K562 (cell line): ENCODE measurements around the gene FBXW9. TPM values are rescaled to one million over a fixed set of nuclear protein-coding genes. Genes with fewer than 3 reads are reported as not detected.
A peak's percentile ranks its signal among the peaks of the same experiment; 100 is the strongest.

Experiments
- ATAC-seq: fragments of 200-7000 bp; cut with Tn5 transposase; 3 replicates; pipeline ENCODE4 v1.9.1; 2020; ENCODE audit warnings: moderate library complexity
- BruUV-seq: library from RNA; stranded (reverse); fragments of 400-500 nt; replicated peaks from 2 replicates; lab custom pipeline; 2021; lab: Mats Ljungman, UMichigan
- CTCF ChIA-PET: fragments of 300-600 bp; formaldehyde crosslinking; extraction: SDS; loops from one replicate; lab custom pipeline; 2021; ENCODE audit warnings: low intra/inter-chr PET ratio; lab: Yijun Ruan, JAX
- POLR2A ChIA-PET: fragments of 300-600, 350-650 bp; sonication (Branson Sonifier 250); formaldehyde crosslinking; extraction: SDS; loops from one replicate; lab custom pipeline; 2021; ENCODE audit warnings: antibody characterized with exemption, inconsistent platforms; lab: Yijun Ruan, JAX
- DNase-seq, 4 experiments: peaks; one replicate each; pipeline versions ENCODE4 v3.0.0 to v3.0.0-alpha.2; 2011 to 2018; ENCODE audit warnings: low spot score in 3 of 4, mixed read lengths in 3 of 4; ENCODE audit errors: extremely low read depth in 1 of 4
- FAIRE-seq: peaks from 2 replicates; lab custom pipeline; 2011; peaks lifted over from hg19 to GRCh38; lab: Jason Lieb, UNC
- H2AFZ ChIP-seq: 2 replicates; pipeline ENCODE4 v1.6.0; 2011; ENCODE audit warnings: low read depth, low read length, control low read depth, inconsistent platforms
- H3K27ac ChIP-seq: fragments of 200-600 bp; 3 replicates; pipeline ENCODE4 v1.8.0; 2011; ENCODE audit warnings: low read depth, mild to moderate bottlenecking, control low read depth, inconsistent platforms, low read length, moderate library complexity, mixed read lengths; ENCODE audit errors: extremely low read depth
- H3K27me3 ChIP-seq, 2 experiments: fragments of 300-600 bp in 1 of 2; 2 replicates in 1 of 2; 3 replicates in 1 of 2; pipeline versions ENCODE4 v1.6.0 to v1.8.0; 2011; ENCODE audit warnings: inconsistent platforms in 2 of 2, low read length in 2 of 2, mild to moderate bottlenecking in 1 of 2, mixed read lengths in 1 of 2, moderate library complexity in 1 of 2; ENCODE audit not compliant: control insufficient read depth in 2 of 2, insufficient read depth in 2 of 2
- H3K36me3 ChIP-seq: fragments of 300-600 bp; 3 replicates; pipeline ENCODE4 v1.8.0; 2011; ENCODE audit warnings: mild to moderate bottlenecking, low read length, inconsistent platforms; ENCODE audit not compliant: control insufficient read depth, insufficient read depth
- H3K4me1 ChIP-seq, 2 experiments: fragments of 200-600 bp in 1 of 2; replicated peaks in 1 of 2; 2 replicates in 1 of 2; 3 replicates in 1 of 2; pipeline versions ENCODE4 v1.5.1 to v1.8.0; 2011; ENCODE audit warnings: inconsistent platforms in 2 of 2, low read length in 2 of 2, mild to moderate bottlenecking in 1 of 2, mixed read lengths in 1 of 2, moderate library complexity in 1 of 2; ENCODE audit not compliant: control insufficient read depth in 2 of 2, insufficient read depth in 2 of 2
- H3K4me2 ChIP-seq: 2 replicates; pipeline ENCODE4 v1.6.1; 2011; ENCODE audit warnings: low read length, control low read depth, inconsistent platforms, mixed read lengths; ENCODE audit not compliant: insufficient read depth
- H3K4me3 ChIP-seq: fragments of 200-600 bp; sonication (generic), shearing (Covaris generic); 2 replicates; pipeline ENCODE4 v1.5.1; 2016; ENCODE audit warnings: control low read depth, inconsistent platforms
- H3K79me2 ChIP-seq: fragments of 200-600 bp; 3 replicates; pipeline ENCODE4 v1.8.0; 2011; ENCODE audit warnings: low read length, inconsistent platforms; ENCODE audit not compliant: control insufficient read depth, insufficient read depth
- H3K9ac ChIP-seq, 2 experiments: 2 replicates each; pipeline versions ENCODE4 v1.6.0 to v1.6.1; 2011; ENCODE audit warnings: low read depth in 2 of 2, low read length in 2 of 2, control low read depth in 1 of 2, inconsistent platforms in 1 of 2, mild to moderate bottlenecking in 1 of 2, mixed read lengths in 1 of 2; ENCODE audit not compliant: insufficient read depth in 1 of 2
- H3K9me1 ChIP-seq: one replicate; pipeline ENCODE4 v1.6.0; 2011; ENCODE audit warnings: inconsistent platforms, mild to moderate bottlenecking, low read length, moderate library complexity; ENCODE audit not compliant: control insufficient read depth, insufficient read depth
- H3K9me3 ChIP-seq: replicated peaks from 2 replicates; pipeline ENCODE4 v1.5.1; 2011; ENCODE audit warnings: low read depth, low read length, inconsistent platforms; ENCODE audit not compliant: control insufficient read depth, insufficient read depth
- H4K20me1 ChIP-seq: replicated peaks from 2 replicates; pipeline ENCODE4 v1.6.1; 2011; ENCODE audit warnings: low read length, inconsistent platforms, mixed read lengths; ENCODE audit not compliant: control insufficient read depth, insufficient read depth
- CTCFL ChIP-seq: IDR thresholded peaks from 2 replicates; pipeline ENCODE4 v1.6.1; 2011; ENCODE audit warnings: borderline replicate concordance, low read depth, mild to moderate bottlenecking, moderate library complexity, low read length; ENCODE audit not compliant: insufficient read depth, poor library complexity, severe bottlenecking
- ZMIZ1 ChIP-seq, 2 experiments: fragments of 150-350 bp in 1 of 2; IDR thresholded peaks; 2 replicates each; pipeline ENCODE4 v1.6.1; 2012 to 2016; ENCODE audit warnings: low read depth in 2 of 2, low read length in 2 of 2, mild to moderate bottlenecking in 1 of 2, moderate library complexity in 1 of 2
- WGBS: fragments of 100-300 bp; shearing (Covaris generic); methylation state at CpG from one replicate; pipeline ENCODE4 v1.1.6; 2016; ENCODE audit warnings: low coverage, mixed read lengths; ENCODE audit not compliant: insufficient coverage; ENCODE audit errors: missing lambda C conversion rate; 5-methylcytosine and 5-hydroxymethylcytosine counted together
- in situ Hi-C: fragments of 300-500 bp; cut with MboI; formaldehyde crosslinking; loops from 4 replicates; pipeline ENCODE4 v1.15.0; 2018; ENCODE audit warnings: inconsistent platforms, mixed read lengths
- intact Hi-C: fragments of 100-400 bp; cut with micrococcal nuclease; formaldehyde crosslinking; loops from 2 replicates; pipeline ENCODE4 v1.14.2; 2022
- polyA plus RNA-seq, 8 experiments: library from polyadenylated mRNA; depleted of rRNA in 4 of 8; stranded (reverse) in 5 of 8; unstranded in 3 of 8; fragments of >200 nt; fragmentation: Nextera tagmentation in 2 of 8; fragmentation: Illumina TruSeq in 1 of 8; extraction: Ambion mirVana in 2 of 8; extraction: Trizol in 1 of 8; gene quantifications; 2 replicates each; pipeline versions ENCODE4 v1.2.1 to v1.2.3, GENCODE V29; 2011 to 2014; ENCODE audit warnings: inconsistent platforms in 1 of 8, missing spikeins in 1 of 8
- total RNA-seq, 7 experiments: library from RNA; depleted of rRNA in 6 of 7; stranded (reverse); fragments of >200 nt in 6 of 7; fragmentation: Illumina TruSeq in 2 of 7; extraction: Trizol in 2 of 7; gene quantifications; 2 replicates each; pipeline versions ENCODE4 v1.2.1 to v1.2.3, GENCODE V29; 2011 to 2021; ENCODE audit warnings: low replicate concordance in 1 of 7

FBXW9 gene
- total and polyA plus RNA-seq, 9 of the 15 experiments (the other 6 are each of a cell fraction or from before 2014, with no cell fraction given) = 0.23 to 21.7 (median 6.2) TPM

- TF ChIP-seq ZMIZ1 (IDR thresholded peaks at IDR 0.05; ENCODE audit: low read depth in 2 of 2, low read length in 2 of 2) = no peak
Measured at GRCh38 chr19:12689012-12689411, 7.4 kb downstream of the FBXW9 start (continued).

- Histone ChIP-seq H4K20me1 (no peaks in the 10 kb centered on the region), H3K9ac (peak within 1 kb of the TSS in 1 of 2 experiments; percentile 76; a peak in 2 of 4 replicates), H3K27me3 (no peaks in the 10 kb centered on the region), H3K4me2 (no peak within 1 kb of the TSS), H3K79me2 (no peaks in the 10 kb centered on the region), H3K4me3 (no peak within 1 kb of the TSS), H3K9me3 (no peaks in the 10 kb centered on the region), H3K36me3 (peaks cover 35% of the 10 kb centered on the region; the same call in 2 of the 3 replicates), H3K9me1 (no peaks in the 10 kb centered on the region), H2AFZ (no peak within 1 kb of the TSS), H3K27ac (no peak within 1 kb of the TSS), H3K4me1 (peaks cover 0 to 34% of the 10 kb centered on the region in 2 experiments; a peak in 2 of 5 replicates)
- FAIRE-seq = no peak
- no TSS peak for BruUV-seq
- intact Hi-C loops (no loop called here), in situ Hi-C loops (no loop called here)
- CTCF ChIA-PET = no interaction called here
- no peak for ATAC-seq
- DNase-seq = no peak
- POLR2A ChIA-PET = no interaction called here
- 79% methylated on average over 8 of the region's 9 CpGs for WGBS
- TF ChIP-seq CTCFL = peak; percentile 31
Measured at GRCh38 chr19:12687496-12688196, 8.8 kb downstream of the FBXW9 start, which contains the start of gene GNG14. GNG14 (plus strand) TSS chr19:12687998; CDS start chr19:12688049, 51 bp downstream.
